Hematopoietic multipotent progenitor cell (in vitro differentiated cells): ENCODE data around the gene EXOC4. TPM values are rescaled to one million over a fixed set of nuclear protein-coding genes. Genes with fewer than 3 reads are reported as not detected.

ENCODE experiments used
- DNase-seq, 3 donors: peaks; one replicate each; pipeline ENCODE4 v3.0.0-alpha.2; 2011 to 2015; ENCODE audit warnings: low read depth in 2 of 3, low spot score in 2 of 3
- total RNA-seq: library from RNA; depleted of rRNA; stranded (reverse); fragments of >200 nt; gene quantifications from one replicate; pipeline ENCODE4 v1.2.3, GENCODE V29; 2012

Gene EXOC4
- total RNA-seq, 1 donor: 66.2 TPM

DNA sequence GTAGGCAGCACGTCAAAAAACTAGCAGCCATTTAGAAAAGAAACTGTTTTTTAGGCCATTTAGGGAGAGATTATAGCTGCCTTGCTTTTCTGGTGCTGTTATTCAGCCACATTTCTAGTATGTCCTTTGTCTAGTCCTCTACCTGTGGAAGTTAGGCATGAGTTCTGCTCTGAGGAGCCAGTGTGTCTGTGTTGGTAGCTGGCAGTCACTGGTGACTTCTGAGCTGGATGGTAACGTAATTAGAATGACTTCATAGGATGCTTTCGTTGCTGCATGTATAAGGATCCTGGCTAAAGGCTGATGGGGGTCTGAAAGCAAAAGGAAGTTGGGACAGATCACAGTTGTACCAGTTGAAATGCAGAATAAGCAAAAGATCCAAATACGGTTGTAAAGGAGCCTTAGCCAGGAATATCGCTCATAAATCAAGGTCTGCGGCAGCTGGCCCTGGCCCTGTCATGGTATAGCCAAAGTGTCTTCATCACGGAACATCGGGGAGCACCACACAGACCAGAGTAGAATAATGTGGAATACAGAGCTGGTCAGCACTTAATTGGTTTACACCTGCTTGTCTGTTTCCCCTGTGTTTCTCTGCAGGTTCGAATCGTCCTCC, 226.7 kb downstream of the EXOC4 start:
- no peak for DNase-seq

DNA sequence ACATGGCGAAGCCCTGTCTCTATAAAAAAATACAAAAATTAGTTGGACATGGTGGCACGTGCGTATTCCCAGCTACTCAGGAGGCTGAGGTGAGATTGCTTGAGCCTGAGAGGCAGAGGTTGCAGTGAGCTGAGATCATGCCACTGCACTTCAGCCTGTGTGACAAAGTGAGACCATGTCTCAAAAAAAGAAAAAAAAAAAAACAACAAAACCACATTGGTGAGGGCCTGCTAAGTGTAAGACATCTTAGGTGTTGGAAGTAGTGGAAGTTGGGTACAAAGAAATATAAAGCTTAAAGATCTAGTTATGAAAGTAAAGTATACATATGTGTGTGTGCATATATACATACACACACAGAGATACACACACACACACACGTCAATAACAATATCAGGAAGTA, 228.0 kb downstream of the EXOC4 start:
- DNase-seq: no peak

DNA sequence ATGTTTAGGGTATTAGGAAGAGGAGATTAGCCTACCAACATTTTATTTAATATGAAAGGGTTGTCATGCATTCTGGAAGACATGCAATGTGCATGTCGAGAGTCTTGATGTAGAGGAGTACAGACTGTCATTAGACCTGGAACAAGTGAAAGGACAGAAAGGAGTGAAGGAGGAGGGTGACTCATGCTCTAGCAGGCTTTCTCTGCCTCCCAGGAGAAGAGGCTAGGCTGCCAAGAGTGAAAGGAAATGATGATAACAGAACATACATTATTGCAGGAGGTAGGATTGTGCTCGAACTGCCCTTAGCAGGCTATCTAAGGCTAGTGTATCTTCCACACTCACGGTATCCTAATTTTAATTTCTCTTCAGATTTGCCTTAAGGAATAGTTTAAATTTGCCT, 228.8 kb downstream of the EXOC4 start:
- no peak for DNase-seq

DNA sequence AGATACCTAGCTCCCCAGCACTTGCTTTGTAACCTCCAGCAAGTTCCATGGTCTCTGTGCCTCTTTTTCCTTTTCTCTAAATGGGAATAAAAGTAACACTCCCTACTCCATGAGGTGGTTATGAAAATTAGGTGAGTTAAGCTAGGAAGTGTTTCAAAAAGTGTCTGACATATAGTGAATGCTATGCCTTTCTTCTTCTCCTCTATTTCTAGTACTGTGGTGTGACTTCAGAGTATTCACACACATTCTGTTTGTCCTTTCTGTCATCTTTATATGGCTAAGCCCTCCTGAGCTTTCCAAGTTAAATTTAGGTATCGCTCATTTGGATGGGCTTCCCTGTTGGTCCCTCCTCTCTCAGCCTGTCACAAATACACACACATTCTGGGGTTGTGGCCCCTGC, 229.7 kb downstream of the EXOC4 start:
- no peak for DNase-seq

DNA sequence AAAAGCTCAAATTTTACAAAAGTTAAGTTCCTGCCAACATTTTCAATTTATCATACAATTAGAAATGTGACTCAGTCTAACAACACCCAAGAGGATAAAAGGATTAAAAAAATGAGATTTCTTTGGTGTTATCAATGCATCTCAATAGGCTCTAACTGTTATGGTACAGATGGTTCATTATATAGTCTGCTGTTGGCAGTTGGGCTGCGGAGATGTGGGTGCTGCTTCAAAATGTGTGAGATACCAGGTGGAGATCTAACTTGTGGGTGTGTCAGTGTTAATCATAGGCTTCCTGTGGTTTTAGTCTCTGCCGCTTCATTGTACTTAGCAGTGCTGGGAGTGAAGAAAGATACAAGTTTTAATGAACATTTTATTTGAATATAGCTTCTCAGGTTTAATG, 231.2 kb downstream of the EXOC4 start:
- DNase-seq: peak in 2 of 3 donors; percentile 5 to 22

DNA sequence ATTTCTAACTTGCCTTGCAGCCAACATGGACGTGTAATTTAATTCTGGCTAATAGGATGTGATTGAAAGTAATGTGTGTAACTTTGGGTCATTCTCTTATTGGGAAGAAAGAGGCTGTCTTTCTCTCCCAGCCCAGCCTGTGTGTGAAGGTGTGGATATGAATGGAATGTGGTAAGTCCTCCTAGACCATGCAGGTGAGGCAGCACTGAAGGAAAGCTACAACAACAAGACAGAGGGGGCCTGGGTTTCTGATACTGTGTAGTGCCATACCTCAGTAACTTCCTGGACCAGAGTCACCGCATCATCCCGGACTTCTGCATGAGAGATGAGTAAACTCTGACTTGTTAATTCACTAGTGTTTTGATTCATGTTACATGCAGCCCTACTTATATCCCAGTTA, 237.0 kb downstream of the EXOC4 start:
- DNase-seq: no peak

DNA sequence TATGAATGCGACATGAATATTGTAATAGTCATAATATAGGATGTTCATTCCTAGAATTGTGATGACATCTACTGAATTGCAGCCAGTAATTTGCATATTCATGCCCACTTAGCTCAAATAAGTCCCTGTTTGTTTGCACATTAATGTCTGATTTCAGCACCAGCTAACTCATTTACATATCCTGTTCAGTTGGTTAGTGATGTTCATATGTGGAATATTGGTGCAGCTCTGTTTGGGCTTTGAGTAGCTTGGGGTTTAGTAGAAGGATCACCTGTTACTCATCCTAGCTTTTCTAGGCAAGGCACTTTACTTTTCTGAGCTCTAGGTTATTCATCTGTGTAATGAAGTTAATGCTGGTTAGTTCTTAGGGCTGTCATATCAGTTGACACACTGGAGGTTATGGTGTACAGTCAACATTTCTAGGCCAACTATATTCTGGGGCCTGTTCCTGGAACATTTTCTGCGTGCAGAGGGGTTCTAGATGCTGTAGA, 238.4 kb downstream of the EXOC4 start:
- no peak for DNase-seq

DNA sequence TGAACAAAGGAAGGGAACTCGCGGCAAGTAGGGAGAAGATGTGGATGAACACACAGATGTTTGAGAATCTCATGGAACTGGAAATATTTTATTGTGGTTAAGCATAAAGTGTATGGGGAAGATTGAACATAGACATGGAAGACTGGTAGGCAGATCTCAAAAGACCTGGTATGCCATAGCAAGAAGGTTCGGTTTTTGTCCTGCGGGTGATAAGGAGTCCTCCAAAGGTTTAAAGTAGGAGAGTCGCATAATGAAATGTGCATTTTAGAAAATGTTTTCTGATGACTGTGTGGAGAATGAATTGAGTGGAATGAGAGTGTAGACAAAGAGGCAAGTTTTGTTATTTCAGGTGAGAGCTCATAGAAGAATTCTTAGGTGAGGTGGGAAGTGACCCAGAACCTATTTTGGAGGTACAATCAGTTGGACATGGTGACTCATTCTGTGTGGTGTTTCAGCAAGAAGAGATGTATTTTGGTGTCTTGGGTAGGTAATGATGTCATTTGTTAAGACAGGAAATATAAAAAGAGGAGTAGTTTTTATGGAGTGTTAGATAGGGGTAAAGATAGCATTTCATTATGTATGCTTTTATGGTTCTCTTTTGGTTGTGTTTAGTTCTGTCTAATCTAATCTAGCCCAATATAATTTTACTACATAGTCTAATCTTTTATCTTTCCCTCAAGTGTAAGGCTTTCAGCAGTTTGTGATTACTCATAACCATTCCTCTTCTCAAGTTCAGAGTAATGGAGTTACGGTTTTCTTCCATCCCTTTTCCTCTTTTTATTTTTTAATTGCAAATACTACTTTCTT, 239.2 kb downstream of the EXOC4 start:
- no peak for DNase-seq

DNA sequence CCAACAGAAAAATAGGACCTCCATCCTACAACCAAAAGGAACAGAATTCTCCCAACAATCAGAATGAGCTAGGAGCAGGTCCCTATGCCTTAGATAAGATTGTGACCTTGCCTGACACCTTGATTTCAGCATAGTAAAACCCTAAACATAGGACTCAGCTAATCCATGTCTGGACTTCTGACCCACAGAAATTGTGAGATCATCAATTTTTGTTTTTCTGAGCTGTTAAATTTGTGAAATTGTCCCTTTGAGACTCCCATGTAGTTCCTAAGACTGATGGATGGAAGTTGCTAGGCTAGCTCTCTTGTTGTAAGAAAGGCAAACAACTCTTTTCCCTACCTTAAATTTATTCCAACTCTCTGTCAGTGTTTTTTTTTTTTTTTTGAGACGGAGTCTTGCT, 244.2 kb downstream of the EXOC4 start:
- DNase-seq: no peak

DNA sequence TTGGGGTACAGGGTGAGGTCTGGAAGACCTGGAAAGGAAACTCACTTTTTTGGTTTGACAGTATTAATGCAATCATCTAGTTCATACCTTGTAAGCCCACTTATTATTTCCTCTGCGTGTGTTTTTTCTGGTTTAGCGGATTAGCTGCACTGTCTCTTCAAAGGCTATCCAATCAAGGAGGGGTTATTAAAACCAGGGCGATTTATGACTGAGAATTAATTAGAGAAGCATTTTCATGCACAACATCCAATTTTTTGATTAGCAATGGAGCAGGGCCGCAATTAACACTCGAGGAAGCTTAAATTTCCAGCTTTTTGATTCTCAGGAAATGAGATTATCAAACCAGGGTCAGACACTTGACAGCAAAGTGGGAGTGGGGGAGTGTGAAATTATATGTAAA, 248.9 kb downstream of the EXOC4 start:
- DNase-seq: no peak

DNA sequence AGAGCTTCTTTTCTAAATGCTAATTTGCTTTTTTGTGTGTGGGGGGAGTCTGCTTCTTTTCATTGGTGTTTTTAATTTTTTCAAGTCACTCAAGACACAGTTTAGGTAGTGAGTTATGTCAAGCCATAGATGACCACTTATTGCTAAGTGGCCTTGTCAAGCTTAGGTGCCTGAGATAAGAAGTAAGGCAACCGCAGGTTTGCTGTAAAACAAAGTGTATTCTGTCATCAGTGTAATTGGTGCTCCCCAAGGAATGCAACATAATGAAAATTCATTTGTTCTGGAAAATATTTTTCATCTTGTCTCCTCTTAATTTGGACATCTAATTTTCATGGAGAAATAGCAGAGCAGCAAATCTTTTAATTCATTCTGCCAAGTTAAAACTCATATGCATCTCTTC, 249.6 kb downstream of the EXOC4 start:
- DNase-seq: no peak

DNA sequence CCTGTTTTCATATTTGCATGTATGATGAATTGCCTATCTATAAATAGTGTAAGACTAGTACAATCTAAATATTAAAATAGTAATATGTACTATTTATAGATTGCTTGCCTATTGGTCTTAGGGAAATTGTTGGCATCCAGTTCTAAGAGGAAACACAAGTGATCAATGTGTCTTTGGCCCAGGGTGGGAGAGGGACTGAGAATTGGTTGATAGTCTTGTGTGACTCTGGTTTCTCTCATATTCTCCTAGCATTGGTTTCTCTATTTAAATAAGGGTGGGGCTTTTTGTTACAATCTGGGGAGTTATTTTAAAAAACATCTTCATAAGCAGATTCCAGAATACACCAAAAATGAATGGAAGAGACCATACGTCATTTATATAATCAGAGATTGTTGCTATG, 250.1 kb downstream of the EXOC4 start:
- DNase-seq: no peak

DNA sequence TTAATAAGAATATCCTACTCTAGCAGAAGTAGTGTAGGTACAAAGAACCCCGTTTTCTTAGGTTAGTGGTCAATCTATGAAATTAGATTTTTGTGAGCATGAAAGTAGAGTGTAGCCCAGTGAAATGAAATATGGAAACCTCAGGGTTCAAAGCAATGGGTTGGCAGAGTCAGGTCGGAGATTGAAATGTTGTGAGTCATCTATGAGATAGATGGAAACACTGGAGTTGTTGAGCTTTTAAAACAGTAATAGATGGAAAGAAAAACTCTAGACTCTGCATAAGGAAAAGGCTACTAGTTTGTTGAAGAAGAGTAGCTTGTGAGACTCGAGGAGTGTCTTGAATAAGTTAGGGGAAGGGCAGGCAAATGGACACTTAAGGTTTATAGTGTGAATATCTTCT, 251.9 kb downstream of the EXOC4 start:
- DNase-seq: no peak

DNA sequence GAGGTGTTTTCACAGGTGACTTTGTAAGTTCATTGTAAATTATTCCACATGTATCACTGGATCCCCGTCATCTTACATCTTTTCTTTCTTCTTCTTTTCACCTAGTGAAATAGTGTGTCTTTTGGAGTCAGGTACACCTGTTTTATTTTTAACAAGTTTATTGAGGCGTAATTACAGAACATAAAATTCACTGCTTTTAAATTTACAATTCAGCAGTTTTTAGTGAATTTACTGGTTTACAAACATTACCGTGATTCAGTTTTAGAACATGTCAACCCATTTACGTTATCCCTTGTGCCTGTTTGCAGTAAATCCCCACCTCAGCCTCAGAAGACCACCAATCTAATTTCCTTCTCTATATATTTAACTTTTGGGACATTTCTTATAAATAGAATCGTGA, 256.9 kb downstream of the EXOC4 start:
- no peak for DNase-seq

DNA sequence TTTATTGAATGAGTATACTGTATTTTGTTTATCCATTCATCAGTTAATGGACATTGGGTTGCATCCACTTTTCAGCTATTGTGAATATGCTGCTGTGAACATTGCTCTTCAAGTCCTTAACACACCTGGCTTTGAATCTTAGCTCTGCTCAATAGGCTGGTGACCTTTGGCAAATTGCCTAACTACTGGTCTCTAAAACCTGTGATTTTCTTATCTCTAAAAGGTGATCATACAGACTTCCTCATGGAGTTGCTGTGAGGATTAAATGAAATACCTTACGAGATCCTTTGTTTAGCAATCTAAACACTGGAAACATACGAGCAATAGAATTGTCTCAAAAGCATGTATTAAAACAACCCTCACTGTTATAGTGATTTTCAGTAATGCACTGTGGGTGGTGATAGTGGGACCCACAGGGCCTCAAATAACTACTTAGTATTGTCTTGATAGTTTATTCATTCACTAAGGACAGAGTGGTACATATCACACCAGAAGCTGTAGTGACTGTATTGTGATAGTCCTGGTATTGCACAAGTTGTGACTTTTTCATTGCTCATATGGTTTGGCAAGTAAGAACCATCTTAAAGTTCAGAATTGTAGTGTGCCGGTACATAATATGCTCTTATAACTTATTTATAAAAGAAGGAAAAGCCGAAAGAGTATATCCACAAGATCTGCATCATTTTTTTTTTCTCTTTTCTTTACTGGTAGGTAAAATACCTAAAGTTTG, 257.6 kb downstream of the EXOC4 start:
- no peak for DNase-seq

DNA sequence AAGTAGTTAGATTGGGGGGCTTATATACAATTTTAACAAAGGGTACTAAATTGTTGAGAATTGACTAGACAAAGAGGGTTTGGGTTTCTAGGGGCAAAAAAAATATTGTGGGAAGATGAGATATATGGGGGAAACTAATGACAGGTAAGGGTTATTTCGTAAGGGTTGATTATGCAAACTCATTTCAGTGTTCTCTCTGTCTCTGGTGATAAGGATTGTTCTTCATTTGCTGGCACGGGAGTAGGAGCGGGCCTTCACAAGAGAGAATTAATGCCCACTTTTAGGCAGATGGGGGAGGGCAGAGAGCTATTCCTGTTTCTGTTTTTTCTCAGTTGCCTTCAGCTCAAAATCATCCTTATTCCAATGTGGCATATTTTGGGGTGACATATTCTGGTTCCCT, 258.4 kb downstream of the EXOC4 start:
- DNase-seq: no peak

DNA sequence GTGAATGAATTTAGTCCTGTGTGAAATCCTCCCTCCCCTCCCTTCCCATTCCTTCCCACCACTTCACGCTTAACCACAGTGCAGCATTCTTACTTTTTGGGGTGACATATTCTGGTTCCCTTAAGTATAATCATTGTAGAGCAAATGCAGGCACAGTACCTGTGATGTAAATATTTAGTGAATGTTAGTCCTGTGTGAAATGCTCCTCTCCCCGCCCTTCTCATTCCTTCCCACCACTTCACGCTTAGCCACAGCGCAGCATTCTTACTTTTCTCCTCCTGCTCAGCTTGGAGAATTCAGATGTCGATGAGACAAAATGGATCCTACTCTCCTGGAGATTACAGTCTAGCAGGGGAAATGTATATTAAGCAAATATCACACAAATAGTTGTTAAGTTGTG, 258.8 kb downstream of the EXOC4 start:
- DNase-seq: no peak

DNA sequence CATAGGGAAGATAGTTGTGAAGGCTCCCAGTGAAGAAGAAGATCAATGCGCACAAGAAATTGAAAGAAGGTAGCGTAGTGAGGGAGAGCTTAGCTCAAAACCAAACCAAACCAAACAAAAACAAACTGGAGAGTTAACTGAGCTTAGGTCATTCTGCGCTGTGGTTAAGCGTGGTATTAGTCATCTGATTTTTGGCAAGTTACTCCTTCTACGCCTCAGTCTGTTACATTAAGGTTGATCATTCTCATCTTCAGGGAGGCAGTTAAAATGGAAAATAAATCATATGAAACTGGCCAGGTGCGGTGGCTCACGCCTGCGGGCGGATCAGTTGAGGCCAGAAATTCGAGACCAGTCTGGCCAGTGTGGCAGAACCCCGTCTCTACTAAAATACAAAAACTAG, 259.7 kb downstream of the EXOC4 start:
- no peak for DNase-seq

DNA sequence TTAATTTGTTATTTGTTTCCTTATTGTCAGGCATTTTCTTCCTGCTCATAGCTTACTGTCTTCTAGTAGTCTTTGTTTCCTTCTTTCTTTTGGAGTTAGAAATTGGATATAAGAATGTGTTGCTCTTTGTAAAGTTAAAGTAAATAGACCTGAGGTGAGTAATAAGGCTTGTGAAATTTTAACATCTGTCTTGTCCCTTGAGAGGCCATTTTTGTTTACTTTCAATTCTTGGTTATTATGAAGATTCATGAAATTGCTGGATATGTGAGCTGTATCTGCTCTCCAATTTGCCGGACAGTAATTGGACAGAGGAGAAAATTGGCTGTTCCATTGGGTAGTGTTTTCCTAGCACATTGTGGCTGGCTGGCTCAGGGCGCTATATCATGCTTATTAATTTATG, 260.7 kb downstream of the EXOC4 start:
- no peak for DNase-seq

DNA sequence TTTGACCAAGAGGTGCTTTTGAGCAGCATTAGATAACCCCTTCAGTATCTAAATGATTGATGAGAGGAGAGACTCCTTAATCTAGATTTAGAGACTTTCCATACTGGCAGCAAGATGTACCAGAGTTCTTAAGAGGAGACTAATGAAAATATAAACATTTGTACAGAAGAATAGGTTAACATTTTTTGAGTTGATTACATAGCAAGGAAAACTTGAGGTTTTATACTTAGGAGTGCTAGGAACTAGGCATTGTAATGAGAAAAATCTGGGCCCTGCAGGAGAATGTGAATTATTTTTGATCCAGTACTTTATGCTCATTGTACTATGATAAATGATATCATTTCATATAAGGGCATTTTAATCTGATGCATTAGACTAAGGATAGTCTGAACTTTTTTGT, 261.7 kb downstream of the EXOC4 start:
- no peak for DNase-seq

DNA sequence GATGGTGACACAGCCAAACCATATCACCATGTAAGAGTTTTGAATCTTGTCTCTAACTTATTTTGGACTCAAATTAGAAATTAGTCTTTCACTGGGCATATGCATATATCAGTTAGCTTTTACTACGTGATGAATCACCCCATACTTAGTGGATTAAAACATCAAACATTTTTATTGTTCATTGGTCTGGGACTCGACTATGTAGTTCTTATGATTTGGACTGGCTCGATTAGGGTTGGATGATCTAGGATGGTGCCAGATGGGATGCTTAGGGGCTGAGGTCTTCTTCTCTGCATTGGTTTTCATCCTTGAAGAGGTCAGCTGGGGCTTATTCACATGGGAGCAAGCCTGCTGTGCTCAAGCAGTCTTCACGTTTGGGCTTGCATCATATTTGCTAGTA, 264.9 kb downstream of the EXOC4 start:
- DNase-seq: no peak

DNA sequence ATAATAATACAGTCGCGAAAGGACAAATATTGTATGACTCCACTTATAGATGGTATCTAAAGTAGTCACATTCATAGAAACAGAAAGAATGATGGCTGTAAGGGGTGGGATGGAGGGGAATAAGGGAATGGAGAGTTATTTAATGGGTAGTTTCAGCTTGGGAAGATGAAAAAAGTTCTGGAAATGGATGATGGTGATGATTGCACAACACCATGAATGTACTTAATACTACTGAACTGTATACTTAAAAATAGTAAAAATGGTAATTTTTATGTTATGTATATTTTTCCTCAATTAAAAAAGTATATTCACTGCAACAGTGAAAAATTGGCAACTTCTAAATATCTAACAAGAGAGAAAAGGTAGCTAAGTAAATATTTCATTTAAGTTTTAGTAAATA, 265.8 kb downstream of the EXOC4 start:
- no peak for DNase-seq
